Keratinocyte (primary cell): ENCODE results near the gene WDR1. TPM values are rescaled to one million over a fixed set of nuclear protein-coding genes. Genes with fewer than 3 reads are reported as not detected.

ENCODE experiments used
- DNase-seq: peaks from one replicate; pipeline ENCODE4 v3.0.0-alpha.2; 2011; ENCODE audit warnings: low read depth, missing footprints, low spot score
- FAIRE-seq: peaks from 2 replicates; lab custom pipeline; 2011; peaks lifted over from hg19 to GRCh38; lab: Jason Lieb, UNC
- H2AFZ ChIP-seq: 2 replicates; pipeline ENCODE4 v1.6.0; 2012; ENCODE audit warnings: low read length, control low read depth, inconsistent platforms; ENCODE audit not compliant: control insufficient read depth
- H3K27ac ChIP-seq: 2 replicates; pipeline ENCODE4 v1.5.1; 2011; ENCODE audit warnings: low read length; ENCODE audit not compliant: control insufficient read depth, insufficient read depth
- H3K27me3 ChIP-seq: 3 replicates; pipeline ENCODE4 v1.6.0; 2011; ENCODE audit warnings: low read length; ENCODE audit not compliant: control insufficient read depth, insufficient read depth; ENCODE audit errors: extremely low read depth
- H3K36me3 ChIP-seq, 2 experiments: 2 replicates in 1 of 2; 3 replicates in 1 of 2; pipeline ENCODE4 v1.5.1; 2011; ENCODE audit warnings: low read length in 2 of 2, mild to moderate bottlenecking in 1 of 2; ENCODE audit not compliant: control insufficient read depth in 2 of 2, insufficient read depth in 2 of 2; ENCODE audit errors: extremely low read depth in 1 of 2
- H3K4me1 ChIP-seq: 3 replicates; pipeline ENCODE4 v1.5.1; 2011; ENCODE audit warnings: low read length; ENCODE audit not compliant: control insufficient read depth, insufficient read depth; ENCODE audit errors: extremely low read depth
- H3K4me2 ChIP-seq: 3 replicates; pipeline ENCODE4 v1.6.0; 2011; ENCODE audit warnings: low read depth, low read length; ENCODE audit not compliant: control insufficient read depth, insufficient read depth; ENCODE audit errors: extremely low read depth
- H3K4me3 ChIP-seq, 3 experiments: fragments of 200-600 bp in 1 of 3; sonication (generic) in 1 of 3; 2 replicates in 2 of 3; 3 replicates in 1 of 3; pipeline ENCODE4 v1.5.1; 2011 to 2016; ENCODE audit warnings: low read length in 3 of 3, mild to moderate bottlenecking in 3 of 3, control low read depth in 2 of 3, inconsistent platforms in 1 of 3, low read depth in 1 of 3, mixed read lengths in 1 of 3, mixed run types in 1 of 3, moderate library complexity in 1 of 3; ENCODE audit not compliant: control insufficient read depth in 2 of 3, insufficient read depth in 2 of 3; ENCODE audit errors: extremely low read depth in 1 of 3
- H3K79me2 ChIP-seq: 2 replicates; pipeline ENCODE4 v1.6.0; 2012; ENCODE audit warnings: low read length; ENCODE audit not compliant: control insufficient read depth, insufficient read depth
- H3K9ac ChIP-seq: 3 replicates; pipeline ENCODE4 v1.6.0; 2011; ENCODE audit warnings: low read length; ENCODE audit not compliant: control insufficient read depth, insufficient read depth; ENCODE audit errors: extremely low read depth
- H3K9me1 ChIP-seq: 3 replicates; pipeline ENCODE4 v1.6.0; 2011; ENCODE audit warnings: low read length; ENCODE audit not compliant: control insufficient read depth, insufficient read depth; ENCODE audit errors: extremely low read depth
- H3K9me3 ChIP-seq: 2 replicates; pipeline ENCODE4 v1.5.1; 2012; ENCODE audit warnings: low read depth, low read length; ENCODE audit not compliant: control insufficient read depth
- H4K20me1 ChIP-seq: 3 replicates; pipeline ENCODE4 v1.6.0; 2011; ENCODE audit warnings: low read length; ENCODE audit not compliant: control insufficient read depth, insufficient read depth; ENCODE audit errors: extremely low read depth
- CTCF ChIP-seq, 3 experiments: IDR thresholded peaks in 1 of 3; conservative IDR thresholded peaks in 1 of 3; optimal IDR thresholded peaks in 1 of 3; 2 replicates in 2 of 3; 3 replicates in 1 of 3; pipeline versions ENCODE3 to v1.5.1; 2011; ENCODE audit warnings: low read length in 3 of 3, mild to moderate bottlenecking in 3 of 3, moderate library complexity in 2 of 3, control low read depth in 1 of 3, inconsistent platforms in 1 of 3; ENCODE audit not compliant: insufficient read depth in 2 of 3; ENCODE audit errors: extremely low read depth in 1 of 3
- EZH2 ChIP-seq: IDR thresholded peaks from one replicate; pipeline ENCODE4 v1.6.1; 2012; ENCODE audit warnings: inconsistent platforms, mild to moderate bottlenecking, low read length, moderate library complexity
- dilution Hi-C: fragments of 300-500 bp; cut with MboI; formaldehyde crosslinking; loops from one replicate; pipeline ENCODE4 v1.7.0; 2020; ENCODE audit warnings: low sequenced_read_pairs; ENCODE audit not compliant: extremely low pct_ligation_motif_present
- polyA plus RNA-seq, 5 experiments: library from polyadenylated mRNA; depleted of rRNA in 3 of 5; stranded (reverse) in 3 of 5; stranded (forward) in 1 of 5; unstranded in 1 of 5; fragments of >200 nt; gene quantifications; 1 replicate in 1 of 5; 2 replicates in 3 of 5; 3 replicates in 1 of 5; pipeline versions ENCODE4 v1.2.1 to v1.2.3, GENCODE V29; 2011 to 2012; ENCODE audit warnings: missing spikeins in 2 of 5, low read depth in 1 of 5, low replicate concordance in 1 of 5

Gene WDR1
- polyA plus RNA-seq, 1 donor (not counting 4 experiments of a cell fraction or from before 2014, with no cell fraction given), result 423 TPM

GRCh38 chr4:10087152-10087791 lies 29.3 kb downstream of the WDR1 start:
- no peak overlapping the region for H2AFZ ChIP-seq
- peak overlapping the region; percentile 52 for H3K9ac ChIP-seq
- DNase-seq, result no peak
- dilution Hi-C loops, result no loop called here
- H3K4me2 ChIP-seq, result no peak overlapping the region
- peaks cover 27% of the 10 kb centered on the region for H3K4me1 ChIP-seq
- H3K27me3 ChIP-seq, result no peaks in the 10 kb centered on the region
- H3K79me2 ChIP-seq, result peaks cover 75% of the 10 kb centered on the region
- H3K9me3 ChIP-seq, result no peaks in the 10 kb centered on the region
- H3K27ac ChIP-seq, result peak overlapping the region; percentile 74
- peaks cover 30% of the 10 kb centered on the region for H4K20me1 ChIP-seq
- H3K4me3 ChIP-seq, result no peak overlapping the region
- peaks cover 73 to 77% of the 10 kb centered on the region in 2 experiments for H3K36me3 ChIP-seq
- TF ChIP-seq EZH2, result no peak
- TF ChIP-seq CTCF (optimal IDR thresholded peaks at IDR 0.05 in 1 of 3, IDR thresholded peaks at IDR 0.05 in 1 of 3, conservative IDR thresholded peaks at IDR 0.05 in 1 of 3; ENCODE audit: extremely low read depth in 1 of 3, insufficient read depth in 2 of 3, low read length in 3 of 3), result no peak
- peaks cover 4% of the 10 kb centered on the region for H3K9me1 ChIP-seq
- FAIRE-seq, result no peak

- Histone ChIP-seq H3K36me3 (peaks cover 73 to 83% of the 10 kb centered on the region in 2 experiments), H3K4me3 (no peak overlapping the region), H4K20me1 (peaks cover 30% of the 10 kb centered on the region), H3K4me1 (peaks cover 27% of the 10 kb centered on the region), H3K27ac (no peak overlapping the region), H3K4me2 (no peak overlapping the region), H3K9me3 (no peaks in the 10 kb centered on the region), H3K9ac (no peak overlapping the region), H2AFZ (no peak overlapping the region), H3K79me2 (peaks cover 70% of the 10 kb centered on the region), H3K27me3 (no peaks in the 10 kb centered on the region), H3K9me1 (peaks cover 4% of the 10 kb centered on the region)
- DNase-seq (no peak), FAIRE-seq (no peak)
- TF ChIP-seq CTCF (optimal IDR thresholded peaks at IDR 0.05 in 1 of 3, IDR thresholded peaks at IDR 0.05 in 1 of 3, conservative IDR thresholded peaks at IDR 0.05 in 1 of 3; ENCODE audit: extremely low read depth in 1 of 3, insufficient read depth in 2 of 3, low read length in 3 of 3), result no peak
- no peak for TF ChIP-seq EZH2
- dilution Hi-C loops, result no loop called here
Observed at GRCh38 chr4:10086506-10087120, 30.0 kb downstream of the WDR1 start.
